GM18517 (cell line): ENCODE data around the gene MARCHF9.

Experiments
- ATAC-seq: cut with Tn5 transposase; IDR thresholded peaks from one replicate; pipeline ENCODE4 v1.9.1; 2021; ENCODE audit warnings: mild to moderate bottlenecking, moderate library complexity; ENCODE audit not compliant: unreplicated experiment

Gene MARCHF9

DNA sequence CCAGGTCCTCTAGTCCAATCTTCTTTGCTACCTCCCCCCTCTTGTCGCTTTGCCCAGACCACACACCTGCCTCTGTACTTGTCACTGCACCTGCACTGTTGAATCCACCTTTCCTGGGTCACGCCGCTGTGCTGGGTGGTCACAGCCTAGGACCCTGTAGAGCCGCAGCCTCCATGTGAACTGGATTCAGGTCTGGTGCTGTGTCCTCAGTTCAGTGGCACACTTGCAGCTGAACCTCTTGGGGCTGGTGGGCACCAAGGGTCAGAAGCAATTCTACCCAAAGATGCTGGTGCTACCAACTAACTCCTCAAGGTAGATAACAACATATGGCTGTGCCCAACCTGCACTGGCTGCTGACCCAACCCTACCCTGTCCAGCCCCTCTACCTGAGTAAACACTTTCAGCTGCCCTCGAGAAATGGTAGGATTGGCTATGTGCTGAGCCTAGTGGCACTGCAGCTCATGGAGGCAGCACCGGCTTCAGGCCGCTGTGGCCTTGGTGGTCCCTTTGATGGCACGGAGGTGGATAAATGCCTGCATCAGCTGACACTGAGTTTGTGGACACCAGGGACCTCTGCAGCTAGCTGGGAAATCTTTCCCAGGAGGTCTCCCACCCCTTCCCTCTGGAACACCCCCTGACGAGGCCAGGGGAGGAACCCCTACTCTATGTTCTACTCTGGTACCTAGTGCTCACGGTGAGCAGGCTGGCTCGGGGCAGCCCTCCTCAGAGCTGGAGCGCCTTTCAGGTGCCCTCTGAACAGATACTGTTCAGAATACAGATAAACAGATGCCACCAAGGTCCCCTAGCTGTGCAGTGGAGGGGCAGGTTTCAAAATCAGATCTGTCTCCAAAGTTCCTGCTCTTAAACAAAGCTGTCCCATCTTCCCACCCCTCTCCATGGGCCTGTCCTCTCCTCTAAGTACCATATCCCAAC lies 30.6 kb upstream of the MARCHF9 start:
- no peak for ATAC-seq

DNA sequence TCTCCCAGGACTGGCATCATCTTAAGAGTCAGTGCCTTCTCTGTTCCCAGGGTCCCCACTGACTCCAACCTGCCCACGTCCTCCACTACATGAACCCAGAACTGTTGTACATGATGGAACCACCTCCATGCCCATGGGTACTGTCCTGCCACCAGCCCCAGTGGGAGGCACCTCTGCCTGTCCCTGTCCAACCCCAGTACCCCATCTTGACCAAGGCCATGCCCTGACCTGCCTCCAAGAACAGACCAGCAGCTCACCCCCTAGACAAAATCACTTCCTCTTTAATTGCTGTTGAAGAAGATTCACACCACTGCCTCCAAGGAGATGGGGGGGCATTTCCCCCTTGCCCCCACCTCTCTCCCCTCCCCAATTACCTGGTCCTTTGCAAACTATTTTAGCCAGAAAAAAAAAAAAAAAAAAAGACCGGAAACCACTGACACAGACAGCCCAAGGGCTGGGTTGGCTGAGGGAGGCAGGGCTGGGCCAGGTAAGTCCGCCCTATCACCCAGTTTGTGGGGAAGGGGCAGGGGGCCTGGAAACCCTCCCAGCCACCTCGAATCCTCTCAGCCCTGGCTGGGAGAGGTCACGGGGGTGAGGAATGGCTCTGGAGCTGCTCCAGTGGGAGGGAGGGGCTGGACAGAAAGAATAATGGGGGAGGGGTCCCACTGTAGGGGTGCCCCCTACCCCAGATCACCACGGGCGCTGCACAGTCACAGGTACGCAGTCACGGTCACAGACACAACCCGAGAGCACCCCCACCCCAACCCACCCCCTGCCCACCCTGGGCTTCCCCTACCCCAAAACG lies 29.8 kb upstream of the MARCHF9 start:
- ATAC-seq, result no peak

DNA sequence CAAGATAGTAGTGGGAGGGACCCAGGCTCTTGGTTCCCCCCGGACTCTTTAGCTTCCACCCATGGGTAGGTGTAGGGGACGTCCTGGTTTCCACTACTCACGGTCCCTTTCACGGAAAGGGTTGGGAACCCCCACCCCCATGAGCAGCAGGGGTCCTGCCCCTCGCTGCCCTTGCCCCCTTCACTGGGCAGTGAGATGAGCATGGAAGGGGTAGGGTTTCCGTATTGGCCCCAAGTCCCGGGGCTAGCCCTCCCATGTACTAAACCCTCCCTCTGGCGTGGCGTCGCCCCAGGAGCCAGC lies 29.1 kb upstream of the MARCHF9 start:
- ATAC-seq, result no peak

DNA sequence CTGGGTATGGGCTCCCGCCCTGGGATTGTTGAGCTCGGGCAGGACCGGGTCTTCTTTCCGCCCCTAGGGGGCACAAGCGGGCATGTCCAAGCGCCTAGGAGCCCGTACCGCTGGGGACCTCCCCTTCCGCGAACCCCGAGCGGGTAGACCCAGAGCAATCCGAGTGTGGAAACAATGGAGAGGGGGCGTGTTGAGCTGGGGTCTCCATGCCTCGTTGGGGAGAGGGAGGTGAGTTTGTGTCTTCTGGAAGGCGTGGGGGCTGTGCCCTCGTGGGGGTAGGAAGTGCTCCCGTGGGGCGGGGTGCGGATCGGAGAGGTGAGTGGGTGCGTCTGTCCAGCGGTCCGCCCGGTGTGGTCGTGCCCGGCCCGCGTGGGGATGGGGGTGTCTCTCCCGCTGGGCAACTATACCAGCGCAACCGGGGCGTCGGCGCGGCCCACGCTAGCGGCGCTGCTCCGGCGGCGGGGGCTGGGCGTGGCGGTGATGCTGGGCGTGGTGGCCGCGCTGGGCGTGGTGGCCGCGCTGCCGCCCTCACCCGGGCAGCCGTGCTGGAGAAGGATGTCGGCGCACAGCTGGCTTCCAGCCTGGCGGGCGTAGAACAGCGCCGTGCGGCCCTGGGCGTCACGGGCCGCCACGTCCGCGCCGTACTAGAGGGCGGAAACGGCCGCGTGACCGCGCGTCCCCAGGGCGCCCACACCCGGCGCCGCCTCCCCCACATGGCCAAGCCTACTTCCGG lies 28.6 kb upstream of the MARCHF9 start:
- no peak for ATAC-seq

- ATAC-seq, result no peak
Observed at GRCh38 chr12:57726884-57727757, 27.8 kb upstream of the MARCHF9 start.

- ATAC-seq, result no peak
Observed at GRCh38 chr12:57727758-57728395, 27.0 kb upstream of the MARCHF9 start.

- ATAC-seq, result no peak
Observed at GRCh38 chr12:57729321-57729844, 25.5 kb upstream of the MARCHF9 start.

GRCh38 chr12:57730336-57731067 lies 24.4 kb upstream of the MARCHF9 start:
- no peak for ATAC-seq

GRCh38 chr12:57731411-57732080 lies 23.4 kb upstream of the MARCHF9 start:
- ATAC-seq, result no peak

DNA sequence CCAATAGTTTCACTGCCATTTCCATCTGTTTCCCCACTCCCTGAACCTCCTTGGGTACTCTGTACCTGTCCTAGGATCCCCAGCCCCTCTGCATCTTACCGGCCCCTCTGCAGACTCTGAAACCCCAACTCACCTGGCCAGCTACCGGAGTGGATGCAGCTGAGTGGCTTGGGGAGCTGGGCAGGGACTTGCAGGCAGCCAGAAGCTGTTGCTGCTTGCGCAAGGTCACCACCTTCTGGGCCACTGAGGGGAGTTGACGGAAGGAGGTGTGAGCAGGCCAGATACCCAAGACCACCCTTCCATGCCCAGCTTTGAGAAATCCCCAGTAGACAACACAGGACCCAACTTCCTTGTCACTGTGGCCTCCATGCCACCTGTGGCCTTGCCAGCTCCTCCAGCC lies 22.6 kb upstream of the MARCHF9 start:
- ATAC-seq, result no peak

DNA sequence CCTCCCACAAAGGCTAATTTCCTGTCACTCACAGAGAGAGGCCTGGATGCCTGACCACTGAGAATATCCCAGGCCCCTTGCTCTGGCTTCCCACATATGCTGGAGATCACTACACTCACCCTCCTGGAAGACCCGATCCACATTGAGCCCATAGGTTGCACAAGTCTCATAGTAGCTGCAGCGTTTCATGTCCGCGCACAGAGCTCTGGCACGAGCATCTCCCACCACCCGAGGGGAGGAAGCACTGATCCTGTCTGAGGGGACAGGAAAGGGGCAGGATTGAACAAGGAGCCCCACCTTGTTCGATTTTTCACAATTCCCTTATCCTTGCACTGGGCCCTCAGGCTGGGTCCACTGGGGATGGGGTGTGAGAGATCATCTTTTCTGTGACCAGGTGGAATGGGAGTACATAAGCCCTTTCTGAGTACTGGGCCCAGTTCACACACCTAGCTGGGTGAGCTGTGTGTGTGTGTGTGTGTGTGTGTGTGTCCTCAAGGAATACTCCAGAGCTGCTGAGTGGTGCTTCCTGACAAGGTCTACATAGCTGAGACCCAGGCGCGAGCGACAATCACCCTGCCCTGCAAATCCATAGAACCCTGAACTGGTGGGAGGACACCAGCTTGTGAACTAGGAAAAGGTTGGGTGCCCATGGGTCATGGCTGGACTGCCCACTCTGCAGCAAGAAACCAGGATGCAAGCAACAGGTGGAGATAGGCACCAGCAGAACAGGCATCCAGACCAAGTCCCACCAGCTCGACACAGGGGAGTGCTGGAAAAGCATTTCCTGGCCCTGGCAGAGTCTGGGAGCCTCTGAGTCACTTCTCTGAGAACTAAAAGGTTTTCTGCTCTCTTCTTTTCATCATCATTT lies 21.9 kb upstream of the MARCHF9 start:
- no peak for ATAC-seq

DNA sequence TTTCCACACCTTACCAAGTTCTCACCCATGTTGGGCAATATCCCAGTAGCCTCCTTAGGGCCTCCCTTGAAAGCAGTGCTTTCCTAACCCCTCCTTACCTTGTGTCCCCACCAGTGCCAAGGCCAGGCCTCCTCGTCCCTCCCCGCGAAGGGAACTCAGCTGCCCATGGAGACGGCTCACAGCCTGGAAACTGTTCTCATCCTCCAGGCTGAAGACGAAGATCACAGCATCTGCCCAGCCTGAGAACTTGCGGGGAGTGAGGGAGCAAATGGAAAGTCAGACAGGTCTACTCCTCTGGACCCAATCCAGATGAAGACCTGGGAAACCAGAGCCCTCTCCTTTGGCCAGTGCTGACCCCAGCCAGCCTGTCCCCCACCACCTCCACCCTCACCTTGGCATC lies 21.0 kb upstream of the MARCHF9 start:
- no peak for ATAC-seq

DNA sequence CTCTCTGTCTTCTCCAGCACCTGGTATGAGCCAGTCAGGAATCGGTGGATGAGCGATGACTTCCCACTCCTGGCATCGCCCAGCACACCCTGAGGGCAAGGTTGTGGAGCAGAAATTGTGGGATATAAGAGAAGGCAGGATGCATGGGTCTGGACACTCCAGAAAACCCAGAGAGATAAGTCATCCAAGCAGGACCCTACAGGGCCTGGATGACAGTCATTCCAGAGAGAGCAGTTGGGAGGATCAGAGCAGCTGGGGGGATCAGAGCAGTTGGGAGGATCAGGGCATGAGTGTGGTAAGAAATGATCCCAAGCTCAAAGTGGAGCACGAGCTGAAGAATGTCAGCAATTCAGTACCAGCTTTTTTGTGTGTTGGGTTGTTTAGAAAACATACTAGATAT lies 20.3 kb upstream of the MARCHF9 start:
- no peak for ATAC-seq

DNA sequence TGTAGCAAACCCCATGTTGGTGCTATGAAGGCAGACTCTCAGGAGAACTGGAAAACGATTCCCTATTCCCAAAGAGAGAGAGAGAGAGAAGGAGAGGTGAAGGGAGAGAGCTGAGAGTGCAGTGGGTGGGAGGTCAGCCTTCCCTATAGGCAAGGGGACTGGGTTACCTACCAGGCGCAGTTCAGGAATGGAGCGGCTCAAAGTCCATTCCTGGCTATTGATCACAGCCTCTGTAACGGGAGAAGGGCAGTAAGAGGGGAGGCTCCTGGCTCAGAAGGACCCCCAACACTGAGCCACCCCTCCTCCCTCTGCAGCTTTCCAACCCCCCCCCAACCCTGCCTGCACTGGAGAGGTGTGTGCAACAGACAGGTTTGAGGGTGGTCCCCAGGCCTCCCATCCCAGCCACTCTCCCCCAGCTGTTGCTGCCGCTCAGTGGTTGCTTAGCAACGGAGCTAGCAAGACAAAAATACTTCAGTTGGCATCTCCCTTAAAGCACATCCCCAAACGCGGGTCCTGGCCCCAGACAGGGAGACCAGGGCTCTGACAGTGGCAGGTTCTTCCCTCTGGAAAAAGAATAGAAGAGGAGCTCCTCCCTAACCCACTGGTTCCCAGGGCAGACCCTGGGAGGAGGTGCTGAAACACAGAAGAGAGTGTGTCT lies 19.6 kb upstream of the MARCHF9 start:
- ATAC-seq, result no peak

DNA sequence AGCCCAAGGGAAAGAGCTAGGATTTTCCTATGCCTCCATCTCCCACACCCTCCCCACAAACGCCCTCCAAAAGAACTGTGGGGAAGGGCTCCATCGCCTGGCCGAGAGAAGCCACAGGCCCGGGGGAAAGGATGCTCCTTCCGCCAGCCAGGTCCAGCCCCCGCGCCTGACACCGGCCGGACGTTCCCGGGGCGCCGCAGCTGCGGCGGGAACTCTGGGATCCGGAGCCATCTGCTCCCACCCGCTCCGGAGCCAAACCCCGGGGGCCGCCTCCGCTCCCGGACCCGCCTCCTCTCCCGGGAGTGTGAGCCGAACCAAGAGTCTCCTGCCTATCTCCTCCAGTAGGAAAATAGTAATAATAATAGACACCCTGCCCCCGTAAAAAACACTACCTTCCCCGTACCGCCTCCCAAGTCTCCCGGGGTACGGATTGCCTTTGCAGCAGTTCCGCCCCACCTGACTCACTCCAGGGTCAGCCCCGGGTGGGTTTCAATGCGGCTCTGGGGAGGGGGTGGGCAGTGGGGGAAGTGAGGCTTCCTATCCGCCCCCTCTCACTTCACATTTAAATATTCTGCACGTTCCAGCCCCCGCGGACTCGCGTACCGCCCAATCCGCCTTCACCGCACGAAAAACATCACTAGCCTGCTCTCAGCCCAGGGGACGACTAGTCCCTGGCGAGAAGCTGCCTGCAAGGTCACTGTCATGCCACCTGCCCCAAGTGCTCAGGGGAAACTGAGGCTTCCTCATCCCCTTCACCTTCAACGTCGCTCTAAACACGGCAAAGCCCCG lies 18.8 kb upstream of the MARCHF9 start:
- no peak for ATAC-seq

- no peak for ATAC-seq
Observed at GRCh38 chr12:57736741-57737466, 18.0 kb upstream of the MARCHF9 start.
